Stimulated activated CD8-positive, alpha-beta memory T cell treated with anti-CD3 and anti-CD28 coated beads, Interleukin-4, amount 100 ng/mL, for 4 hours (primary cell): ENCODE data around the gene ASIC1.
"Not testable (repeated sequence)": the region's sequence is repeated elsewhere in the genome, so short reads cannot be mapped to it uniquely, and the experiment has no call there.

ENCODE experiments used
- DNase-seq, 2 donors: peaks; one replicate each; pipeline ENCODE4 v3.0.0-alpha.2; 2020; ENCODE audit warnings: low read depth in 2 of 2, low spot score in 1 of 2

Gene ASIC1

GRCh38 chr12:50057000-50057841 lies at the start of gene ASIC1:
ASIC1 (plus strand) TSS chr12:50057596; CDS start chr12:50058767, 1,171 bp downstream.
- DNase-seq = peak in 1 of 2 donors; percentile 18

GRCh38 chr12:50013361-50014147 lies 43.8 kb upstream of the ASIC1 start:
- no peak for DNase-seq

GRCh38 chr12:50014342-50014741 lies 43.1 kb upstream of the ASIC1 start:
- no peak for DNase-seq

- DNase-seq = no peak
Observed at GRCh38 chr12:50016501-50017475, 40.6 kb upstream of the ASIC1 start.

GRCh38 chr12:50017641-50018040 lies 39.8 kb upstream of the ASIC1 start:
- DNase-seq = no peak

- DNase-seq = no peak
Observed at GRCh38 chr12:50018154-50018553, 39.2 kb upstream of the ASIC1 start.

- no peak for DNase-seq
Observed at GRCh38 chr12:50018968-50019367, 38.4 kb upstream of the ASIC1 start.

- DNase-seq = no peak
Observed at GRCh38 chr12:50019524-50019923, 37.9 kb upstream of the ASIC1 start.

- no peak for DNase-seq
Observed at GRCh38 chr12:50021031-50021430, 36.4 kb upstream of the ASIC1 start.

GRCh38 chr12:50022903-50023302 lies 34.5 kb upstream of the ASIC1 start:
- DNase-seq = no peak

GRCh38 chr12:50024227-50024626 lies 33.2 kb upstream of the ASIC1 start:
- no peak for DNase-seq

GRCh38 chr12:50024805-50025186 lies 32.6 kb upstream of the ASIC1 start:
- DNase-seq = no peak

GRCh38 chr12:50025187-50026059 lies 32.0 kb upstream of the ASIC1 start, which contains the start of gene RACGAP1:
RACGAP1 (minus strand) TSS chr12:50025494; CDS start chr12:50016715, 8,779 bp downstream.
- DNase-seq = peak; percentile 89 to 92

- DNase-seq = no peak
Observed at GRCh38 chr12:50026691-50027090, 30.7 kb upstream of the ASIC1 start.

- DNase-seq = not testable (repeated sequence)
Observed at GRCh38 chr12:50030449-50030848, 26.9 kb upstream of the ASIC1 start.

GRCh38 chr12:50032515-50032853 lies 24.9 kb upstream of the ASIC1 start:
- no peak for DNase-seq

- DNase-seq = no peak
Observed at GRCh38 chr12:50032854-50033581, 24.4 kb upstream of the ASIC1 start.

- DNase-seq = no peak
Observed at GRCh38 chr12:50038336-50038735, 19.1 kb upstream of the ASIC1 start.

- DNase-seq = peak; percentile 68 to 89
Observed at GRCh38 chr12:50039151-50039835, 18.1 kb upstream of the ASIC1 start.
